KOPT-K1 (cell line): ENCODE measurements around the gene MAP6.

Experiments used
- H3K27ac ChIP-seq: fragments of 200-600 bp; sonication (generic); 2 replicates; pipeline ENCODE4 v1.5.1; 2016; ENCODE audit warnings: antibody characterized with exemption, mild to moderate bottlenecking, low read depth, low read length; ENCODE audit not compliant: poor library complexity, severe bottlenecking
- H3K36me3 ChIP-seq: fragments of 200-600 bp; sonication (generic); 2 replicates; pipeline ENCODE4 v1.5.1; 2017; ENCODE audit warnings: antibody characterized with exemption, mild to moderate bottlenecking, low read length, moderate library complexity; ENCODE audit not compliant: insufficient read depth
- H3K9me3 ChIP-seq: fragments of 200-600 bp; sonication (generic); 2 replicates; pipeline ENCODE4 v1.5.1; 2017; ENCODE audit warnings: antibody characterized with exemption, low read length, mild to moderate bottlenecking; ENCODE audit not compliant: insufficient read depth, poor library complexity, severe bottlenecking

Gene MAP6

DNA sequence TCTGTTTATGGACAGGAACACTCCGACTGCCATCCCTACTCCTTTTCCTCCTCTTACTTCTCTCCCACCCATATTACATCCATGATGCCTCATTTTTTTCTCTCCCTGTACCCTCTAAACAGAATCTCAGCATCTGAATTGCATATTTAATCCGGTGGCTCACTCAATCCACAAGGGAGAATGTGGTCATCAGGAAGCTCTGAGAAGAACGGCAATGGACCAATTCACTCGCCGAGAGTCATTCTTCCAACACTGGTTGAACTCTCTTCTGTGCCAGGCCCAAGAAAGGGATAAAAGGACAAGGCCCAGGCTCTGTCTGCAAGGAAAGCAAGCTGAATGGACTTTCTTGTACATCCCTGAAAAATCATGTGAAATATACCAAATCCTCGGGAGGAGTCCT lies 15.9 kb downstream of the MAP6 start:
- Histone ChIP-seq H3K27ac (no peak overlapping the region), H3K36me3 (no peaks in the 10 kb centered on the region), H3K9me3 (no peaks in the 10 kb centered on the region)

DNA sequence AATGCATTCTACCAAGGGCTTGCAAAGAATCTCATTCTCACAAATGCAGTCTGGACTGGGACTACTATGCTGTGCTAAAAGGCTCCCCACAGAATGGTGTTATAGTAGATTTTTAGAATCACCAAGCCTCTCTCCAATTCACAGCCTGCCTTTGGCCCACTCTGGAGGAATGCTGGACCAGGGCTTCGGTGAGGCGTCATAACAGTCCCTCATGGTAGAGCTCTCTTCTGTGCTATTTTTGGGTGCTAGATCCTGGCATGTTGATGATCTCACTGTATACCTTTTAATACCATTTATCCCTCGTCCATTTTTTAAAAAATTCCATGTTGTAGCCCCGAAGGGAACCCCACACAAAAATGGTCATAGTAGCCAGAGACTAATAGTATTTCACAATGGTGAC lies 17.6 kb downstream of the MAP6 start:
- no peaks in the 10 kb centered on the region for H3K9me3 ChIP-seq
- no peak overlapping the region for H3K27ac ChIP-seq
- H3K36me3 ChIP-seq: no peaks in the 10 kb centered on the region

DNA sequence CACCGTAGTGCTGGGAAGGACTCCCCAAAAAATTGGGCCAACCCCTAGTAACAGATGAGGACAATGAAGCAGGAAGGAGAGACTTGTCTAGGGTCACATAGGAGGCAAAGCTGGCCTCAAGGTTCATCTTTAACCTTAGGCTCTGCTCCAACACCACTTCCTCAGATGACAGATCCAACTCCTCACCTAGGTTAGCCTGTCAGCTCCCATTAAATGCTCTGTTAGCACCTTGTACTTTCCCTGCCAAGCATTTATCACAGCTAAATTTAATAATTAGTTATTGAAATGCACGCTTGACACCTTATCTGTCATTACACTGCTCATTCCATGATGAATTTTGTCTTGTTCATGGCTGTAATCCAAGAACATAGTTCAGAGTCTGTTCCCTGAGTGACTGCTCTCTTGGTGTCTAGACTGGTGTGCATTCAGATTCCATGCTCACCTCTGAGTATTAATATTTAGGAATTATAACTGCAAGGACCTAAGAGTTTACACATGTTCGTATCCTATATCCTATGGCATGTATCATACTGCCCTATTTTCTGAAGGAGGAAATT lies 18.6 kb downstream of the MAP6 start:
- H3K27ac ChIP-seq: no peak overlapping the region
- no peaks in the 10 kb centered on the region for H3K9me3 ChIP-seq

GRCh38 chr11:75644946-75645345 lies 23.9 kb downstream of the MAP6 start:
- no peaks in the 10 kb centered on the region for H3K36me3 ChIP-seq
- no peaks in the 10 kb centered on the region for H3K9me3 ChIP-seq

More for the DNA sequence above, 18.6 kb downstream of the MAP6 start:
- H3K36me3 ChIP-seq: no peaks in the 10 kb centered on the region

GRCh38 chr11:75644370-75644769 lies 24.5 kb downstream of the MAP6 start:
- no peaks in the 10 kb centered on the region for H3K36me3 ChIP-seq
- H3K27ac ChIP-seq: no peak overlapping the region
- no peaks in the 10 kb centered on the region for H3K9me3 ChIP-seq

More at GRCh38 chr11:75644946-75645345, 23.9 kb downstream of the MAP6 start:
- H3K27ac ChIP-seq: no peak overlapping the region

- no peak overlapping the region for H3K27ac ChIP-seq
These were observed 26.3 kb downstream of the MAP6 start for GRCh38 chr11:75642402-75643113.

DNA sequence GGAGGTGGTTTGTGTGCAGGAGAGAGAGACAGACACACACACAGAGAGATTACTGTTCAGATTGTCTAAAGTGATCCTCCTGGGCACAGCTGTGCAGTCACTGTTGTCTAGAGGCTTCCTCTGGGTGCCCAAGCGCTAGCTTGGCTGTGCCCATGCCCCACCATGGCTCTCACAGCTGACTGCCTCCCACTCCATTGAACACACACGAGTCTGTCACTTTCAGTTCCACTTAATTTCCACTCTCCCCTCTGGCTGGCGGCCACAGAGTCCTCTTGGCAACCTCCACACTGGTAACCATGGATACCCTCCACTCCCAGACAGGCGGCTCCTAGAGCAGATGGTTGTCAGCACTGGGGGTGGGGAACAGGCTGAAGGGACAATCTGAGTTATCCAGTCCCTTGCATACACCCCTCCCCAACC lies 29.1 kb downstream of the MAP6 start:
- Histone ChIP-seq H3K36me3 (no peaks in the 10 kb centered on the region), H3K27ac (no peak overlapping the region), H3K9me3 (no peaks in the 10 kb centered on the region)

More at GRCh38 chr11:75642402-75643113, 26.3 kb downstream of the MAP6 start:
- no peaks in the 10 kb centered on the region for H3K9me3 ChIP-seq
- H3K36me3 ChIP-seq: no peaks in the 10 kb centered on the region

DNA sequence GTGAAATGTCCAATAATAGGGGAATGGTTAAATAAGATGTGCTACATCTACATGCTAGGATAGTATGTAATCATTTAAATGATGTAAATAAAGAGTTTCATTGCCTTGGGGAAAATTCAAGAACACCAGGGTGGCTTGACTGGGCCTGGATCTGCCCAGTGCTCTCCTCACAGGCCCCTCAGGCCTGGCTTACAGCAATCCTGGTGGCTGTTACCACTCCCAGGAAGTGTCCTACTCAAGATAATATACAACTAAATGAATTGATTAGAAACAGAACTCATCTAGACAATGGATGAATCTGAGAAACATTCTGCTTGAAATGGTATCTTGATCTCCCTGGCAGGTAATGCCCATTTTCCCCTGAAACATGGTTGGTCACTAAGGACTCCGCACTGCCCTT lies 30.8 kb downstream of the MAP6 start:
- Histone ChIP-seq H3K27ac (no peak overlapping the region), H3K9me3 (no peaks in the 10 kb centered on the region), H3K36me3 (no peaks in the 10 kb centered on the region)

- Histone ChIP-seq H3K27ac (no peak overlapping the region), H3K36me3 (no peaks in the 10 kb centered on the region), H3K9me3 (no peaks in the 10 kb centered on the region)
These were observed 33.6 kb downstream of the MAP6 start for GRCh38 chr11:75635066-75635862.

GRCh38 chr11:75633409-75634066 lies 35.3 kb downstream of the MAP6 start:
- Histone ChIP-seq H3K36me3 (no peaks in the 10 kb centered on the region), H3K27ac (no peak overlapping the region), H3K9me3 (no peaks in the 10 kb centered on the region)

DNA sequence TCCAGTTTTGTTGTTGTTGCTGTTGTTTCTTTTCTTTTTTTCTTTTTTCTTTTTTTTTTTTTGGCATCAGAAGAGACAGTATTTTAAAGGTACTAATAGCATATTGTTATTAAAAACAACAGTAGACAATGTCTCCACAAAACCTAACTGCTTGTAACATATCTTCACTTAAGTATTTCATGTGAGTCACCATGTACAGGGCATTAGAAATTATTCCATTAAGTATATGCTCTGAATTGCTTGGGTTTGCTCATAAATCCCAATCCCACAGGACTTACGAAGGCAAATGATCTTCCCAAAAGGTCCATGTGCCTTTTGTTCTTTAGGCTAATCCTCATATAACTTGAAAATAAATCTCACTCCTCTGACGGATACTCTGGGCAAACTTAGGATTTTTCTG lies 35.9 kb downstream of the MAP6 start:
- no peak overlapping the region for H3K27ac ChIP-seq
- no peaks in the 10 kb centered on the region for H3K9me3 ChIP-seq

DNA sequence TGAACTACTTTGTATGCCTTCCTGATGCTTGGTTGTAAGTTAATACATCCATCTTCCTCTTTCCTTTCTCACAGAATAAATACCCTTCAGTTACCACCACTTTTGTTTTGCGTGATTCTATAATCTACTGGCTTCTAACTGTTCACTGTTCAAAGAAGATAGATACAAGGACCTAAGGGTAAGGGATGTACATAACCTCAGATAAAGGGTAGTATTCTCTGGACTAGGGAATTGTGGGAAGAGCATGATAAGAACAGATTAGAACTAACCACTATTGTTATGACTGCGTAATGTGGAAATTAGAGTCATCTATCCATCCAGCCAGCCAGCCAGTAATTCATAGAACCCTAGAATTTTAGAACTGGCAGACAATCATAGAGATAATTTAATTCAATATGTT lies 36.4 kb downstream of the MAP6 start:
- H3K27ac ChIP-seq: no peak overlapping the region
- no peaks in the 10 kb centered on the region for H3K9me3 ChIP-seq
- no peaks in the 10 kb centered on the region for H3K36me3 ChIP-seq

More for the DNA sequence above, 35.9 kb downstream of the MAP6 start:
- H3K36me3 ChIP-seq: no peaks in the 10 kb centered on the region

DNA sequence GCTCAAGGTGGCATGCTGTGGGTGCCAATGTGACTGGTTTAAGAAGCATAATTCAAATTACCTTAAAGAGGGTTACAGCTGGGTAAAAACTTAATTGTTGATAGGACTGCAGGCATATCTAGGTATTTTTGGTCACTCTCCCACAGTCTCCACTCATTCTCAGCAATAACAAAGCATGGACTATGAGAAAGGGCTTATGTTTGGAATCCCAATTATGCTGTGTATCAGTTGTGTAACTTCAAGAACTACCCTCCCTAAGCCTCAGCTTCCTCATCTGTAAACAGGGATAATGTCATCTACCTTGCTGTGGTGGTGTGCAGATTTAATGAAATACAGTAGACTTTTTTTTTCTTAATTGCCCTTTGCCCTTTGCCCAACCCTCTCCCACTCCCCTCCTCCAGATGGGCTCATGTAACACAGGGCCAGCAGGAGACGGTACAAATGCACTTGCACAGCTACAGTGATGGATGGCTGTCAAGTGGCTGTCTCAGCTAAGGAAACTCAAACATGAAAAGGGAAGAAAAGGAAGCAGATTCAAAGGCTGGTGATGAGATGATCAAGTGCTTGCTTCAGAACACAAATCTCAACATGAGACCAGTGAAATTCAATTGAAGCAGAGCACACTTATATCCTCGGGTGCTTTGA lies 37.6 kb downstream of the MAP6 start:
- H3K27ac ChIP-seq: no peak overlapping the region
- H3K36me3 ChIP-seq: no peaks in the 10 kb centered on the region
- H3K9me3 ChIP-seq: no peaks in the 10 kb centered on the region

DNA sequence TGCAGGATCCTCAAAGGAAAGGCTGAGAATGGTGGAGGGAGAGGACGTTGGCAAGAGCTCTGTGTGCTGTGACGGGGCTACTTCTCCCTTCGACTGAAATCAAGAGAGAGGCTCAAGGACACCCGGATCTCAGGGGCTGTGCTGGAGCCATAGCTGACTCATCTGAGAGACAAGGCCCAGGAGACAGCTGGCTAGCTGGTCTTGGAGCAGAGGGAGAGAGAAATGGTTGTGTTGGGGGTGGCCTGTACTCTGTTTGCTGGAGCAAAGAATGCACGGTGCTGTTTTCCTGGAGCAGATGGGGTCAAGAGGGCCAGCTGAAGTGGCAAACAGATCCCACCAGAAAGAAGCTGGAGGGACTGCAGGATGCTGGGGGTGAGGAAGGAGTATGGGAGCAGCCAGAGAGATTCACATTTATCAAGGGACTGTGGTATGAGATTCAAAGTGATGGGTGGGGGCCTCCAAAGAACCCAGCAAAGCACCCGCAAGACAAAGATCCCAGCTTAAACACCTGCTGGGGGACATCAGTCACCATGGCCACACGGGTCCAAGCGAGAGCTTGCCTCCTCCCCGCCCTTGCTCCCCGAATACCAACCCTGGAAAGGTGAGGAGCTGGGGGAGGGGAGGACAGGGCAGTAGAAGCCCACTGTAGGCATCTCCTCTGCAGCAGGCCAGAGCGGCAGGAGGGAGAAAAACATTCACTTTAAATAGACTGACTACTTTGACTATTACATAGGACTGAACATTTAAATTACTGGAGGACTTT lies 40.8 kb downstream of the MAP6 start:
- H3K27ac ChIP-seq: no peak overlapping the region
- H3K36me3 ChIP-seq: no peaks in the 10 kb centered on the region
- no peaks in the 10 kb centered on the region for H3K9me3 ChIP-seq
